ENCODE measurements around the gene CDC14A. TPM values are rescaled to one million over a fixed set of nuclear protein-coding genes. Genes with fewer than 3 reads are reported as not detected.
"Not testable (repeated sequence)": the region's sequence is repeated elsewhere in the genome, so short reads cannot be mapped to it uniquely, and the experiment has no call there.

The CDC14A gene
- total and polyA plus RNA-seq, 2 donors (not counting 3 experiments of a cell fraction or from before 2014, with no cell fraction given) = 3.4 to 13.9 TPM

- Histone ChIP-seq H3K9me3 (replicated peaks; ENCODE audit: control insufficient read depth, insufficient read depth, low read length) (no peaks in the 10 kb centered on the region), H3K4me1 (ENCODE audit: control insufficient read depth, extremely low read depth, insufficient read depth, low read length) (no peaks in the 10 kb centered on the region), H3K27me3 (ENCODE audit: control insufficient read depth in 2 of 2, insufficient read depth in 2 of 2, low read length in 2 of 2) (no peaks in the 10 kb centered on the region), H3K36me3 (ENCODE audit: control insufficient read depth in 2 of 2, extremely low read depth in 1 of 2, insufficient read depth in 2 of 2, low read length in 2 of 2) (no peaks in the 10 kb centered on the region), H3K9ac (replicated peaks; ENCODE audit: extremely low read depth, insufficient read depth, low read length) (no peak overlapping the region), H2AFZ (ENCODE audit: low read depth, low read length) (no peak overlapping the region), H3K9me1 (replicated peaks; ENCODE audit: control insufficient read depth, extremely low read depth, insufficient read depth, low read length) (no peaks in the 10 kb centered on the region), H3K4me3 (replicated peaks in 1 of 3; ENCODE audit: insufficient read depth in 1 of 3, low read depth in 1 of 3, low read length in 3 of 3) (no peak overlapping the region), H3K79me2 (ENCODE audit: control insufficient read depth, insufficient read depth, low read length) (no peaks in the 10 kb centered on the region), H4K20me1 (replicated peaks; ENCODE audit: control insufficient read depth, extremely low read depth, insufficient read depth, low read length) (no peaks in the 10 kb centered on the region), H3K4me2 (ENCODE audit: insufficient read depth, low read length) (no peak overlapping the region), H3K27ac (ENCODE audit: insufficient read depth, low read depth, low read length) (no peak overlapping the region)
- CTCF ChIA-PET = no interaction called here
- no peak for FAIRE-seq
- POLR2A ChIA-PET = no interaction called here
- TF ChIP-seq POLR2A (IDR thresholded peaks at IDR 0.05; ENCODE audit: low read depth, low read length) (no peak), GATA2 (IDR thresholded peaks at IDR 0.05; ENCODE audit: insufficient read depth, insufficient read length, low read depth, low read length) (no peak), FOS (IDR thresholded peaks at IDR 0.05; ENCODE audit: borderline replicate concordance, insufficient read depth, low read length) (no peak), JUN (IDR thresholded peaks at IDR 0.05; ENCODE audit: borderline replicate concordance, insufficient read depth, insufficient read length, low read depth) (no peak), EZH2 (IDR thresholded peaks at IDR 0.05; ENCODE audit: borderline replicate concordance, low read depth, low read length, severe bottlenecking) (no peak), POLR2AphosphoS5 (IDR thresholded peaks at IDR 0.05; ENCODE audit: insufficient read depth, low read depth, low read length) (no peak), MYC (IDR thresholded peaks at IDR 0.05; ENCODE audit: low read depth, low read length) (no peak), CTCF (IDR thresholded peaks at IDR 0.05; ENCODE audit: extremely low read depth in 1 of 2, insufficient read depth in 1 of 2, low read depth in 1 of 2, low read length in 2 of 2) (no peak)
- TF ChIP-seq, protein P1, sequence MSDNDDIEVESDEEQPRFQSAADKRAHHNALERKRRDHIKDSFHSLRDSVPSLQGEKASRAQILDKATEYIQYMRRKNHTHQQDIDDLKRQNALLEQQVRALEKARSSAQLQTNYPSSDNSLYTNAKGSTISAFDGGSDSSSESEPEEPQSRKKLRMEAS (IDR thresholded peaks at IDR 0.05; ENCODE audit: insufficient read depth, insufficient read length) = no peak
- intact Hi-C loops (cut with micrococcal nuclease) (no loop called here), dilution Hi-C loops (cut with MboI; ENCODE audit: extremely low pct_ligation_motif_present, low sequenced_read_pairs) (no loop called here)
- no TSS peak for BruUV-seq (replicated peaks)
- no peak for DNase-seq (ENCODE audit: low read depth, low spot score)
Measured at GRCh38 chr1:100328133-100328532, 24.2 kb upstream of the CDC14A start.

- H2AFZ ChIP-seq (ENCODE audit: low read depth, low read length); H3K9me1 ChIP-seq (replicated peaks; ENCODE audit: control insufficient read depth, extremely low read depth, insufficient read depth, low read length); BruUV-seq (replicated peaks); dilution Hi-C loops (cut with MboI; ENCODE audit: extremely low pct_ligation_motif_present, low sequenced_read_pairs); H3K4me3 ChIP-seq (replicated peaks in 1 of 3; ENCODE audit: insufficient read depth in 1 of 3, low read depth in 1 of 3, low read length in 3 of 3); DNase-seq (ENCODE audit: low read depth, low spot score); intact Hi-C loops (cut with micrococcal nuclease); H4K20me1 ChIP-seq (replicated peaks; ENCODE audit: control insufficient read depth, extremely low read depth, insufficient read depth, low read length); H3K9ac ChIP-seq (replicated peaks; ENCODE audit: extremely low read depth, insufficient read depth, low read length); H3K27ac ChIP-seq (ENCODE audit: insufficient read depth, low read depth, low read length); CTCF ChIA-PET; H3K36me3 ChIP-seq (ENCODE audit: control insufficient read depth in 2 of 2, extremely low read depth in 1 of 2, insufficient read depth in 2 of 2, low read length in 2 of 2); POLR2A ChIA-PET; FAIRE-seq; H3K27me3 ChIP-seq (ENCODE audit: control insufficient read depth in 2 of 2, insufficient read depth in 2 of 2, low read length in 2 of 2); H3K4me2 ChIP-seq (ENCODE audit: insufficient read depth, low read length); H3K4me1 ChIP-seq (ENCODE audit: control insufficient read depth, extremely low read depth, insufficient read depth, low read length); H3K9me3 ChIP-seq (replicated peaks; ENCODE audit: control insufficient read depth, insufficient read depth, low read length); H3K79me2 ChIP-seq (ENCODE audit: control insufficient read depth, insufficient read depth, low read length): not testable (repeated sequence)
Measured at GRCh38 chr1:100331146-100331545, 21.2 kb upstream of the CDC14A start.

Data from endothelial cell of umbilical vein (primary cell).